Prostate gland (tissue), 2 donors: Measurements from ENCODE around the gene CCNL2.

Experiments used
- CTCF ChIP-seq, 4 experiments: fragments of 200-600 bp in 2 of 4; fragments of 450-650 bp in 2 of 4; sonication (generic) in 2 of 4; IDR thresholded peaks; 1 replicate in 3 of 4; 2 replicates in 1 of 4; pipeline ENCODE4 v1.5.1; 2016 to 2019; ENCODE audit warnings: antibody characterized with exemption in 4 of 4, mild to moderate bottlenecking in 2 of 4, moderate library complexity in 2 of 4
- POLR2A ChIP-seq: fragments of 450-650 bp; IDR thresholded peaks from one replicate; pipeline ENCODE4 v1.6.1; 2016; ENCODE audit warnings: antibody characterized with exemption, mild to moderate bottlenecking

GRCh38 chr1:1440262-1441001 lies 41.3 kb upstream of the CCNL2 start:
- TF ChIP-seq CTCF (IDR thresholded peaks at IDR 0.05) (no peak), POLR2A (no peak)
